GM18502 (cell line): Measurements from ENCODE around the gene OR1S2.
"Not testable (repeated sequence)": the region's sequence is repeated elsewhere in the genome, so short reads cannot be mapped to it uniquely, and the experiment has no call there.

ENCODE experiments used
- ATAC-seq: cut with Tn5 transposase; IDR thresholded peaks from one replicate; pipeline ENCODE4 v1.9.1; 2021; ENCODE audit warnings: mild to moderate bottlenecking; ENCODE audit not compliant: unreplicated experiment, poor library complexity

Gene OR1S2

GRCh38 chr11:58204042-58204441, at the start of gene OR1S2:
TSS of gene OR1S2 (minus strand) at chr11:58204142. CDS start at chr11:58204142, 0 bp downstream.
- ATAC-seq = no peak

- no peak for ATAC-seq
Observed at GRCh38 chr11:58243954-58244353, 40.0 kb upstream of the OR1S2 start.

GRCh38 chr11:58227956-58228615, 24.1 kb upstream of the OR1S2 start:
- no peak for ATAC-seq

GRCh38 chr11:58222721-58223120, 18.8 kb upstream of the OR1S2 start:
- ATAC-seq = no peak

- no peak for ATAC-seq
Observed at GRCh38 chr11:58216476-58216875, 12.5 kb upstream of the OR1S2 start.

GRCh38 chr11:58212420-58212819, 8.5 kb upstream of the OR1S2 start, which contains the start of gene OR1S1:
TSS of gene OR1S1 (plus strand) at chr11:58212720.
- ATAC-seq = not testable (repeated sequence)

GRCh38 chr11:58199271-58199670, 4.7 kb downstream of the OR1S2 start:
- ATAC-seq = no peak

GRCh38 chr11:58195939-58196338, 8.0 kb downstream of the OR1S2 start:
- no peak for ATAC-seq

- no peak for ATAC-seq
Observed at GRCh38 chr11:58193391-58193790, 10.6 kb downstream of the OR1S2 start.

- ATAC-seq = no peak
Observed at GRCh38 chr11:58192229-58192628, 11.7 kb downstream of the OR1S2 start.

- no peak for ATAC-seq
Observed at GRCh38 chr11:58188770-58189169, 15.2 kb downstream of the OR1S2 start, which contains the start of gene OR9Q2. TSS of gene OR9Q2 (plus strand) at chr11:58189070. CDS start at chr11:58190491, 1,421 bp downstream.

- ATAC-seq = no peak
Observed at GRCh38 chr11:58186938-58187337, 17.0 kb downstream of the OR1S2 start.

GRCh38 chr11:58179648-58180047, 24.3 kb downstream of the OR1S2 start:
- ATAC-seq = no peak

- ATAC-seq = no peak
Observed at GRCh38 chr11:58178444-58178843, 25.5 kb downstream of the OR1S2 start.

GRCh38 chr11:58177409-58178054, 26.4 kb downstream of the OR1S2 start:
- ATAC-seq = no peak

GRCh38 chr11:58165504-58166106, 38.3 kb downstream of the OR1S2 start:
- no peak for ATAC-seq

GRCh38 chr11:58164990-58165389, 39.0 kb downstream of the OR1S2 start:
- no peak for ATAC-seq

GRCh38 chr11:58164389-58164788, 39.6 kb downstream of the OR1S2 start:
- no peak for ATAC-seq
